Measurements from ENCODE around the gene MTMR2. TPM values are rescaled to one million over a fixed set of nuclear protein-coding genes. Genes with fewer than 3 reads are reported as not detected.

The MTMR2 gene
- total and polyA plus RNA-seq, 2 experiments from 2014 or later = 26.6 to 52.6 TPM

DNA sequence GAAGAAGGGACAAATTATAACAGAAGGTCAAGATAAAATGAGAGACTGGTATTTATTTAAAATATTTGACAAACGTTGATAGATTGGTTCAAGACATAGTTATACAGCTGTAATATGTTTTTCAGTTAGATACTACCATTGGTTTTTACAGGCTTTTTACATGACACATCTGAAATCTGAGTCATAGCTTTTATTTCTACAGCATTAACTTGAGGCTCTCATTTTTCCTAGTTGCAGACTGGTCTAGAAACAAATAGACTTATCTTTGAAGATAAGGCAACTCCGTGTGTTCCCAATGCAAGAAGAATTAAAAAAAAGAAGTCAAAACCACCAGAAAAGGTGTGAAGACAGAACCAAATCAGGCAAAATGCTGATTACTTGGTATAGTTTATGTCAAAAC lies 102.3 kb downstream of the MTMR2 start:
- no peak for DNase-seq (ENCODE audit: low spot score)
- Histone ChIP-seq H3K4me1 (ENCODE audit: insufficient read depth) (no peaks in the 10 kb centered on the region), H3K79me2 (replicated peaks; ENCODE audit: insufficient read depth) (no peaks in the 10 kb centered on the region), H3K4me2 (no peak overlapping the region), H2AFZ (no peak overlapping the region), H3K9me2 (ENCODE audit: insufficient read depth) (no peaks in the 10 kb centered on the region), H4K20me1 (replicated peaks; ENCODE audit: insufficient read depth) (peaks cover 6% of the 10 kb centered on the region; the same call in 1 of the 2 replicates), H3F3A (replicated peaks; ENCODE audit: low read depth) (no peaks in the 10 kb centered on the region), H3K27ac (ENCODE audit: low read depth) (no peak overlapping the region), H3K36me3 (ENCODE audit: insufficient read depth) (peaks cover 13% of the 10 kb centered on the region), H3K4me3 (no peak overlapping the region), H3K27me3 (ENCODE audit: insufficient read depth) (no peaks in the 10 kb centered on the region)
- H3K4me1 Mint-ChIP-seq = no peaks in the 10 kb centered on the region
- no peaks in the 10 kb centered on the region for H3K27me3 Mint-ChIP-seq (ENCODE audit: insufficient read depth, low read depth, poor library complexity)
- no peak for TF ChIP-seq STAT1 (IDR thresholded peaks at IDR 0.05; ENCODE audit: unreplicated experiment)
- no peak for TF ChIP-seq ZNF462 (CRISPR knock-in tag; IDR thresholded peaks at IDR 0.05)
- TF ChIP-seq JUNB (IDR thresholded peaks at IDR 0.05; ENCODE audit: unreplicated experiment) = no peak
- no peak for TF ChIP-seq CREB1 (CRISPR knock-in tag; IDR thresholded peaks at IDR 0.05; ENCODE audit: low read depth)
- no peak for TF ChIP-seq NANOG (IDR thresholded peaks at IDR 0.05; ENCODE audit: borderline replicate concordance)
- TF ChIP-seq POLR2AphosphoS5 (IDR thresholded peaks at IDR 0.05; ENCODE audit: low read depth) = no peak
- TF ChIP-seq EZH2 (IDR thresholded peaks at IDR 0.05; ENCODE audit: low read depth, unreplicated experiment) = no peak
- TF ChIP-seq, protein P1, sequence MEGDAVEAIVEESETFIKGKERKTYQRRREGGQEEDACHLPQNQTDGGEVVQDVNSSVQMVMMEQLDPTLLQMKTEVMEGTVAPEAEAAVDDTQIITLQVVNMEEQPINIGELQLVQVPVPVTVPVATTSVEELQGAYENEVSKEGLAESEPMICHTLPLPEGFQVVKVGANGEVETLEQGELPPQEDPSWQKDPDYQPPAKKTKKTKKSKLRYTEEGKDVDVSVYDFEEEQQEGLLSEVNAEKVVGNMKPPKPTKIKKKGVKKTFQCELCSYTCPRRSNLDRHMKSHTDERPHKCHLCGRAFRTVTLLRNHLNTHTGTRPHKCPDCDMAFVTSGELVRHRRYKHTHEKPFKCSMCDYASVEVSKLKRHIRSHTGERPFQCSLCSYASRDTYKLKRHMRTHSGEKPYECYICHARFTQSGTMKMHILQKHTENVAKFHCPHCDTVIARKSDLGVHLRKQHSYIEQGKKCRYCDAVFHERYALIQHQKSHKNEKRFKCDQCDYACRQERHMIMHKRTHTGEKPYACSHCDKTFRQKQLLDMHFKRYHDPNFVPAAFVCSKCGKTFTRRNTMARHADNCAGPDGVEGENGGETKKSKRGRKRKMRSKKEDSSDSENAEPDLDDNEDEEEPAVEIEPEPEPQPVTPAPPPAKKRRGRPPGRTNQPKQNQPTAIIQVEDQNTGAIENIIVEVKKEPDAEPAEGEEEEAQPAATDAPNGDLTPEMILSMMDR (conservative IDR thresholded peaks at IDR 0.05; ENCODE audit: low read depth in 2 of 2) = no peak
- TF ChIP-seq ZNF331 (CRISPR knock-in tag; IDR thresholded peaks at IDR 0.05; ENCODE audit: low read depth) = no peak
- TF ChIP-seq, protein P2, sequence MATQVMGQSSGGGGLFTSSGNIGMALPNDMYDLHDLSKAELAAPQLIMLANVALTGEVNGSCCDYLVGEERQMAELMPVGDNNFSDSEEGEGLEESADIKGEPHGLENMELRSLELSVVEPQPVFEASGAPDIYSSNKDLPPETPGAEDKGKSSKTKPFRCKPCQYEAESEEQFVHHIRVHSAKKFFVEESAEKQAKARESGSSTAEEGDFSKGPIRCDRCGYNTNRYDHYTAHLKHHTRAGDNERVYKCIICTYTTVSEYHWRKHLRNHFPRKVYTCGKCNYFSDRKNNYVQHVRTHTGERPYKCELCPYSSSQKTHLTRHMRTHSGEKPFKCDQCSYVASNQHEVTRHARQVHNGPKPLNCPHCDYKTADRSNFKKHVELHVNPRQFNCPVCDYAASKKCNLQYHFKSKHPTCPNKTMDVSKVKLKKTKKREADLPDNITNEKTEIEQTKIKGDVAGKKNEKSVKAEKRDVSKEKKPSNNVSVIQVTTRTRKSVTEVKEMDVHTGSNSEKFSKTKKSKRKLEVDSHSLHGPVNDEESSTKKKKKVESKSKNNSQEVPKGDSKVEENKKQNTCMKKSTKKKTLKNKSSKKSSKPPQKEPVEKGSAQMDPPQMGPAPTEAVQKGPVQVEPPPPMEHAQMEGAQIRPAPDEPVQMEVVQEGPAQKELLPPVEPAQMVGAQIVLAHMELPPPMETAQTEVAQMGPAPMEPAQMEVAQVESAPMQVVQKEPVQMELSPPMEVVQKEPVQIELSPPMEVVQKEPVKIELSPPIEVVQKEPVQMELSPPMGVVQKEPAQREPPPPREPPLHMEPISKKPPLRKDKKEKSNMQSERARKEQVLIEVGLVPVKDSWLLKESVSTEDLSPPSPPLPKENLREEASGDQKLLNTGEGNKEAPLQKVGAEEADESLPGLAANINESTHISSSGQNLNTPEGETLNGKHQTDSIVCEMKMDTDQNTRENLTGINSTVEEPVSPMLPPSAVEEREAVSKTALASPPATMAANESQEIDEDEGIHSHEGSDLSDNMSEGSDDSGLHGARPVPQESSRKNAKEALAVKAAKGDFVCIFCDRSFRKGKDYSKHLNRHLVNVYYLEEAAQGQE (IDR thresholded peaks at IDR 0.05; ENCODE audit: unreplicated experiment) = no peak
- TF ChIP-seq ZNF114 (CRISPR knock-in tag; IDR thresholded peaks at IDR 0.05) = no peak
- no peak for TF ChIP-seq ETS1 (IDR thresholded peaks at IDR 0.05)
- no peak for TF ChIP-seq EZH2phosphoT487 (IDR thresholded peaks at IDR 0.05; ENCODE audit: unreplicated experiment)
- no peak overlapping the region for H3K4me3 Mint-ChIP-seq
- ATAC-seq = no peak
- H3K36me3 Mint-ChIP-seq (ENCODE audit: low read depth) = peaks cover 46% of the 10 kb centered on the region
- no peaks in the 10 kb centered on the region for H3K9me3 Mint-ChIP-seq
- no peak overlapping the region for H3K27ac Mint-ChIP-seq

Data from GM23338 (cell line).